C4-2B (cell line): ENCODE data around the gene LRRC75A.

Source experiments
- ZFX ChIP-seq: fragments of 450-650 bp; IDR thresholded peaks from 2 replicates; pipeline ENCODE4 v1.6.1; 2017
- TF ChIP-seq, protein P1 (sequence below): fragments of 450-650 bp; conservative IDR thresholded peaks from 2 replicates; pipeline ENCODE4 v1.5.1; 2017; ENCODE audit warnings: mild to moderate bottlenecking

DNA sequence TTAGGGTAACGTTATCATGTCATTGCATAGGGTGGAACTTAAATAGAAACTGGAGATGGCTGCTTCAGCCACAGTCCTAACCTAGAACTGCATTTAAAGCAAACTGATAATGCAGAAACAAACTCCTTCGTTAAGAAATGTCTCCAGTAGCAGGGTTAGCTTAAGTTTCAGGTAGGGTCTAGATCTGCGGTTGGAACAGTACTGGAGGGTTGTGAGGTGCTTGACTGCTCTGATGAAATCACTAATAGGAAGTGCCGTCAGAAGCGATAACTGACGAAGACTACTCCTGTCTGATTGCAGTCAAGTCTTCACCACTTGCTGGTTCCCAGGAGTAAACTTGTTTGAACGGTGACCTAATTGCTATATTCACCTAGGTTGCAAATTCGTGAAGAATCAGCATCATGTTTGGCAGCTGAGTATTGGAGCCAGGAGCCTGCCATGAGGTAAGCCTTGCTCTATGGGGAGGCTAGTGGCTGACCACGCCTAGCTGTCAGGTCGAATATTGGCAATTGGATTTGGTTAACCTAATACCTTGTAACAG is 52.1 kb downstream of the LRRC75A start:
- TF ChIP-seq, protein P1, sequence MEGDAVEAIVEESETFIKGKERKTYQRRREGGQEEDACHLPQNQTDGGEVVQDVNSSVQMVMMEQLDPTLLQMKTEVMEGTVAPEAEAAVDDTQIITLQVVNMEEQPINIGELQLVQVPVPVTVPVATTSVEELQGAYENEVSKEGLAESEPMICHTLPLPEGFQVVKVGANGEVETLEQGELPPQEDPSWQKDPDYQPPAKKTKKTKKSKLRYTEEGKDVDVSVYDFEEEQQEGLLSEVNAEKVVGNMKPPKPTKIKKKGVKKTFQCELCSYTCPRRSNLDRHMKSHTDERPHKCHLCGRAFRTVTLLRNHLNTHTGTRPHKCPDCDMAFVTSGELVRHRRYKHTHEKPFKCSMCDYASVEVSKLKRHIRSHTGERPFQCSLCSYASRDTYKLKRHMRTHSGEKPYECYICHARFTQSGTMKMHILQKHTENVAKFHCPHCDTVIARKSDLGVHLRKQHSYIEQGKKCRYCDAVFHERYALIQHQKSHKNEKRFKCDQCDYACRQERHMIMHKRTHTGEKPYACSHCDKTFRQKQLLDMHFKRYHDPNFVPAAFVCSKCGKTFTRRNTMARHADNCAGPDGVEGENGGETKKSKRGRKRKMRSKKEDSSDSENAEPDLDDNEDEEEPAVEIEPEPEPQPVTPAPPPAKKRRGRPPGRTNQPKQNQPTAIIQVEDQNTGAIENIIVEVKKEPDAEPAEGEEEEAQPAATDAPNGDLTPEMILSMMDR, result no peak
- TF ChIP-seq ZFX, result no peak
